NCI-H460 (cell line): ENCODE data around the gene CTNNAL1. TPM values are rescaled to one million over a fixed set of nuclear protein-coding genes. Genes with fewer than 3 reads are reported as not detected.

Experiments
- DNase-seq: peaks from one replicate; pipeline ENCODE4 v3.0.0-alpha.2; 2016; ENCODE audit warnings: low read depth; ENCODE audit errors: extremely low read depth
- total RNA-seq: library from RNA; depleted of rRNA; stranded (reverse); fragments of >200 nt; shearing (Covaris generic); gene quantifications from 2 replicates; pipeline ENCODE4 v1.2.3, GENCODE V29; 2014

CTNNAL1 gene
- total RNA-seq, 1 experiment from 2014 or later, result 309 TPM

GRCh38 chr9:109030426-109030825 lies 17.1 kb upstream of the CTNNAL1 start:
- DNase-seq, result no peak

GRCh38 chr9:109028457-109028856 lies 15.2 kb upstream of the CTNNAL1 start:
- no peak for DNase-seq

GRCh38 chr9:109027176-109027575 lies 13.9 kb upstream of the CTNNAL1 start:
- DNase-seq, result no peak

GRCh38 chr9:109026306-109026705 lies 13.0 kb upstream of the CTNNAL1 start:
- no peak for DNase-seq

- DNase-seq, result no peak
These were observed 9.6 kb upstream of the CTNNAL1 start for GRCh38 chr9:109022873-109023272.

- DNase-seq, result no peak
These were observed 7.5 kb upstream of the CTNNAL1 start for GRCh38 chr9:109020581-109021511.

- DNase-seq, result no peak
These were observed 6.8 kb upstream of the CTNNAL1 start for GRCh38 chr9:109020113-109020512.

- no peak for DNase-seq
These were observed 6.1 kb upstream of the CTNNAL1 start for GRCh38 chr9:109019420-109019819.

- no peak for DNase-seq
These were observed 4.2 kb upstream of the CTNNAL1 start for GRCh38 chr9:109017493-109017892.

GRCh38 chr9:109017061-109017460 lies 3.8 kb upstream of the CTNNAL1 start:
- no peak for DNase-seq

- no peak for DNase-seq
These were observed 2.8 kb upstream of the CTNNAL1 start for GRCh38 chr9:109016132-109016531.

- DNase-seq, result no peak
These were observed 1.4 kb upstream of the CTNNAL1 start for GRCh38 chr9:109014608-109015280.

GRCh38 chr9:109013679-109014607 lies 644 bp upstream of the CTNNAL1 start:
- DNase-seq, result peak; percentile 46

GRCh38 chr9:109012009-109012875 lies 1.1 kb downstream of the CTNNAL1 start:
- peak; percentile 73 for DNase-seq

GRCh38 chr9:109011231-109011671 lies 2.0 kb downstream of the CTNNAL1 start:
- DNase-seq, result no peak

- DNase-seq, result peak; percentile 53
These were observed 2.6 kb downstream of the CTNNAL1 start for GRCh38 chr9:109010746-109011145.

GRCh38 chr9:109005678-109006077 lies 7.6 kb downstream of the CTNNAL1 start:
- no peak for DNase-seq

- DNase-seq, result no peak
These were observed 10.2 kb downstream of the CTNNAL1 start for GRCh38 chr9:109003116-109003515.

- DNase-seq, result no peak
These were observed 11.2 kb downstream of the CTNNAL1 start for GRCh38 chr9:109002141-109002540.

GRCh38 chr9:109001275-109001676 lies 12.0 kb downstream of the CTNNAL1 start:
- no peak for DNase-seq
